NCI-H2196 (cell line): Measurements from ENCODE around the gene SIRPB2.

Experiments used
- DNase-seq: peaks from one replicate; lab custom pipeline; 2025; ENCODE audit not compliant: unreplicated experiment; lab: John Stamatoyannopoulos, UW

Gene SIRPB2

GRCh38 chr20:1443085-1443484 lies 48.1 kb downstream of the SIRPB2 start:
- no peak for DNase-seq

GRCh38 chr20:1442304-1442703 lies 48.9 kb downstream of the SIRPB2 start:
- DNase-seq = no peak

- no peak for DNase-seq
Measured at GRCh38 chr20:1441133-1441532, 50.1 kb downstream of the SIRPB2 start.

- DNase-seq = no peak
Measured at GRCh38 chr20:1440024-1440423, 51.2 kb downstream of the SIRPB2 start.

GRCh38 chr20:1438361-1438760 lies 52.9 kb downstream of the SIRPB2 start:
- DNase-seq = no peak

- DNase-seq = peak; percentile 70
Measured at GRCh38 chr20:1437235-1437904, 53.9 kb downstream of the SIRPB2 start.

GRCh38 chr20:1436263-1436662 lies 55.0 kb downstream of the SIRPB2 start:
- DNase-seq = no peak

GRCh38 chr20:1435337-1435699 lies 55.9 kb downstream of the SIRPB2 start:
- no peak for DNase-seq

GRCh38 chr20:1434571-1435336 lies 56.5 kb downstream of the SIRPB2 start:
- DNase-seq = peak; percentile 41

GRCh38 chr20:1431158-1431557 lies 60.1 kb downstream of the SIRPB2 start:
- no peak for DNase-seq

GRCh38 chr20:1430004-1430451 lies 61.2 kb downstream of the SIRPB2 start:
- no peak for DNase-seq

GRCh38 chr20:1429143-1429728 lies 62.0 kb downstream of the SIRPB2 start:
- DNase-seq = no peak

GRCh38 chr20:1427457-1428054 lies 63.7 kb downstream of the SIRPB2 start:
- peak; percentile 76 for DNase-seq

GRCh38 chr20:1426231-1426849 lies 64.9 kb downstream of the SIRPB2 start:
- no peak for DNase-seq
